ENCODE measurements around the gene INPP5A. TPM values are rescaled to one million over a fixed set of nuclear protein-coding genes. Genes with fewer than 3 reads are reported as not detected.
"Not testable (repeated sequence)": the region's sequence is repeated elsewhere in the genome, so short reads cannot be mapped to it uniquely, and the experiment has no call there.

INPP5A gene
- total RNA-seq, 1 experiment from 2014 or later, result 32.1 TPM

DNA sequence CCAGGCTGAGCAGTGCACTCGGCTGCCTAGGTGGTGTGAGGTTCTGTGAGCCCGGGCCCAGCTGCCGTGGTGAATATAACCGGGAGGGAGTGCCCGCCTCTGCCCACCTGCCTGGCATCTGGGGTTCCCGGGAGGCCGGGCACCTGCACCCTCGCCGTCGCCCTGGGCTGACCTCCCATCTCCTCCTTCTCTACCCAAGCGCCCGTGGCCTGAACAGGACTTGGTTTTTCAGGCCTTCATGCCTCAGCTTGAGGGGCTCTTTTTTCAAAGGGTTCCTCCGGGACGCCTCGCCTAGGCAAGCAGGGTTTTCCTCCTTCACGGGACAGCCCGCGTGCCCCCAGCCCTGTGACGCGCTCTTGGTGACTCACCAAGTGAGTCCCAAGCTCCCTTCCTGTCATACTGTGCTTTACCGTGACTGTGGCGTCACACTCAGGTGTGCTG lies 9.9 kb downstream of the INPP5A start:
- DNase-seq (ENCODE audit: low read depth), result no peak

DNA sequence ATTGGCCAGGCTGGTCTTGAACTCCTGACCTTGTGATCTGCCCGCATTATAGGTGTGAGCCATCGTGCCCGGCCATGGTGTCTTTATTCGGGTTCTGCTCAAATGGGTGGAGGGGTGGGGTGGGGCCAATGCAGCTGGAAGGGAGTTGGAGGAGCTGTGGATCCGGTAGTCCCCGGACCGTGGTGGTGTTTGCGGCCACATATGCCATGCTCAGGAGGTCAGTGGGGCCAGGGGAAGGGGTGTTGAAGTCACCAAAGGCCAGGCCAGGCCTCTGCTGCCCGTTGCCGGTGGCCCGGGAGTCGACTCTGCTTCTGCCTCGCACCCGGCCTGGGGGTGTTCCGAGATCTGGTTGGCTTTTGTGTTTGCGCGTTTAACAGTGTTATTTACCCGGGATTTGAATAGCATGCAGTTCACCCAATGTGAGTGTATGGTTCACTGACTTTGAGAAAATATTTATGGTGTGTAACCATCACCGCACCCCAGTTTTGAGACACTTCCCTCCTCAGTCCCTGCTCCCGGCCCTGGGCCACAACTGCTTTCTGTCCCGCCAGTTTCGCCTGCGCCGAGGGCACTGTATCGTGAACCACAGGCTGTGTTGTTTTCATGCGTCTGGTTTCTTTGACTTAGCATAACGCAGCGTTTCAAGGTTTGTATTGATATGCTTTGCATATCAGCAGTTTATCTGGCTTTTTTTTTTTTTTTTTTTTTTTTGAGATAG lies 10.7 kb downstream of the INPP5A start:
- DNase-seq (ENCODE audit: low read depth), result no peak

DNA sequence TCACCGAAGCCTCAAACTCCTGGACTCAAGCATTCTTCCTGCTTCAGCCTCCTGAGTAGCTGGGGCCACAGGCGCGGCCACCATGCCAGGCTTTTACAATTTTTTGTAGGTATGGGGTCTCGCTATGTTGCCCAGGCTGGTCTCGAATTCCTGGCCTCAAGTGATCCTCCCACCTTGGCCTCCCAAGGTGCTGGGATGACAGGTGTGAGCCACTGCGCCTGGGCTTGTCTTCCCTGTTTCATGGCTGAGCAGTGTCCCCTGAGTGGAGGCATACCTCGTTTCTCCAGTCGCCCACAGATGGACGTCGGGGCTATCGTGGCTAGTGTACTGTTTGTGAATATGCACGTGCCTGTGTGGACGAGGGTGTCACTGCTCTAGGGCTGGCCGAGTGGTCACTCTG lies 11.3 kb downstream of the INPP5A start:
- DNase-seq (ENCODE audit: low read depth), result no peak

DNA sequence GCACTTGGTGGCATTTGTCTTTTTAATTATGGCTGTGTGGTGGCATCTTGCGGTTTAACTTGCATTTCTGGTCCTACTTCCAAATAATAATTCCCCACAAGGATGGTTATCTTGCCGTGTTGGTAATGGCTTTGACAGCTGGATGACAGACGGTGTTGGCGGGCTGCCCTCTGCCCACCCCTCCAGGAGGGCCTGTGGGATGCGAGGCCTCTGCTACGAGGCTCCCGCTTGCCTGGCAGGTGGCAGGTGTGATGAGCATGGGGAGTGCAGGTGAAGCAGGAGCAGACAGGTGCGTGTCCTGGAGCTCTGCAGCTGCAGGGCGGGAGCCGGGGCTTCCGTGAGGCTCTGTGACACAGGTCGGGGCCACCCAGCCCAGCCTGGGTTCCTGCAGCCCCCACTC lies 11.8 kb downstream of the INPP5A start:
- DNase-seq (ENCODE audit: low read depth), result no peak

DNA sequence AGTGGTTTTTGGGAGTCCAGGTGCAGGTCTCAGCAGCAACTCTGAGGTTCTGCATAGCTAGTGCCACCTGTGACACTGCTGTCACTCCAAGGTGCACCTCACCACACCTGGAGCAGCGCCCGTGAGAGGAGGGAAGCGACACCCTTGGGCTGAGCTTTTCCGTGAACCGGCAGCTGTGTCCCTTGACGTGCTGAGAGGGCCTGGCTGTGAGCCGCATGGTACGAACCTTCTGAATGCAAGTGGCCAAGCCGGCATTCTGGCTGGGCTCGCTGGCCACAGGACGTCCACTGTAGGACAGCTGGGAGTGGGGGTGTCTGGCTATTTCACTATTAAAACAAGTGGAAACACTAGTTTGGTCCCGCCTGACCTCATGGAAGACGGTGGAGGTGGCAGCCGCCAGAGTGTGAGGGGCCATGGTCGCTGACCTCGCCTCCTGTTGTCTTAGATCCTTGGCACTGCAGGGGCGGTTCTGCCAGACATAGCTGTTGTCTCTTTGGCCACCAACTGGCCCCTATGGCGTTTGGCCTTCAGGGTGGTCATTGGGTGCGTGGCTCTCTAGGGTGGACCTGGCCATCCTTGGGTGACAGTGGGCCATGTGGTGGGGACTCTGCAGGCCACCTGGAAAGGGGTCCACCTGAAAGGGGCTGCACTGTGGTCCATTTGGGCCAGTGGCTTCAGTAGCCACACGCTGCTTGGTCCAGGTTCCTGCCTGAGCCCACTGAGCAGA lies 12.9 kb downstream of the INPP5A start:
- no peak for DNase-seq (ENCODE audit: low read depth)

DNA sequence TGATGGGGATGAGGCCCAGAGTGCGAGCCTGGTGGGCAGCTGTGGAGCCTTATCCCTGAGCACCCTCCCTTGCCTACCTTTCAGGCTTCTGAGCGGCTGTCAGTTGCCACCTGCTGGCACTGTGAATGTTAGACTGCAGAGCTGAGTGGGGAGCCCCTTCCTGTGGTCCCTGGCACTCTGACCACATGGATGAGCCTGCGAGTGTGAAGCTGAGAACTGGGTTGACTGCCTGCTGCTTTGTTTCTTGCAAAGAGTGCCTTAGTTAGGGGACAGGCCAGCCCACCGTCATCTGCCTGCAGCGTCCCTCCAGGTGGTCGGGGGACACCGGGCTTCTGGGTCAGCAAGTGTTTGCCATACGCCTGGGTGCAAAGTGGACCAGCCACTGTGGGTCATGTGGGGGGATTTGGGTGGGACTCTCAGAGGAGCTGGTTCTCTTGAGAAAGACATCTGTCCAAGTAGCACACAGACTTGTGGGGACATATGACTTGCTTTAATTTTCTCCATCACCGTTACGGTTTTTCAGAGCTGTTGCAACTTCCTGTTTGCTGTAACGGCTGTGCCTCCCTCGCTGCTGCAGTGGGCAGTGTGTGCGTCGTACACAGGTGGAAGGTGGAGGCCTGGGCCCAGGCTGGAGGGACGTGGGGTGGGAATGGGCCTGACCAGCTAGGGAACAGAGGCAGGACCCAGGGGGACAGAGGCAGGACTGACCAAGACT lies 13.7 kb downstream of the INPP5A start:
- DNase-seq (ENCODE audit: low read depth), result no peak

DNA sequence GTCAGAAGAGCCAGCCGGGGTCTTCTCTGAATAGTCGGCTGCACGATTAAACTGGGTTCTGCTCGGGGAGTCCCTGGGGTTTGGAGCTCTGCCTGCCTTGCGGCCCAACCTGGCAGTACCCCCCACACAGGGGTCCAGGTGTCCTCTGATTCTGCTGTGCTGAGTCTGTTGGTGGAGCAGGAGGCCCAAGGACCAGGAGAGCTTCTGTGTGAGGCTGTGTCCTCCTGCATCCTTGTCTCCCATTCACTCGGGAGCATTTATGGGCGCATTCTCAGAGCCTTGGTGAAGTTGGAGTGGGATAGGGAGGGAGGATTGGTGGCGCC lies 14.2 kb downstream of the INPP5A start:
- DNase-seq (ENCODE audit: low read depth), result no peak

DNA sequence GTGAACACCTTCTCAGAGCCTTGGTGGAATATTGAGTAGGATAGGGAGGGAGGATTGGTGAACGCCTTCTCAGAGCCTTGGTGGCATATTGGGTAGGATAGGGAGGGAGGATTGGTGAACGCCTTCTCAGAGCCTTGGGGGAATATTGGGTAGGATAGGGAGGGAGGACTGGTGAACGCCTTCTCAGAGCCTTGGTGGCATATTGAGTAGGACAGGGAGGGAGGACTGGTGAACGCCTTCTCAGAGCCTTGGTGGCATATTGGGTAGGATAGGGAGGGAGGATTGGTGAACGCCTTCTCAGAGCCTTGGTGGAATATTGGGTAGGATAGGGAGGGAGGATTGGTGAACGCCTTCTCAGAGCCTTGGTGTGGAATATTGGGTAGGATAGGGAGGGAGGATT lies 15.0 kb downstream of the INPP5A start:
- DNase-seq (ENCODE audit: low read depth), result not testable (repeated sequence)

DNA sequence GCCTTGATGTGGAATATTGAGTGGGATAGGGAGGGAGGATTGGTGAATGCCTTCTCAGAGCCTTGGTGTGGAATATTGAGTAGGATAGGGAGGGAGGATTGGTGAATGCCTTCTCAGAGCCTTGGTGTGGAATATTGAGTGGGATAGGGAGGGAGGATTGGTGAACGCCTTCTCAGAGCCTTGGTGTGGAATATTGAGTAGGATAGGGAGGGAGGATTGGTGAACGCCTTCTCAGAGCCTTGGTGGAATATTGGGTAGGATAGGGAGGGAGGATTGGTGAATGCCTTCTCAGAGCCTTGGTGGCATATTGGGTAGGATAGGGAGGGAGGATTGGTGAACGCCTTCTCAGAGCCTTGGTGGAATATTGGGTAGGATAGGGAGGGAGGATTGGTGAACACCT lies 16.0 kb downstream of the INPP5A start:
- not testable (repeated sequence) for DNase-seq (ENCODE audit: low read depth)

DNA sequence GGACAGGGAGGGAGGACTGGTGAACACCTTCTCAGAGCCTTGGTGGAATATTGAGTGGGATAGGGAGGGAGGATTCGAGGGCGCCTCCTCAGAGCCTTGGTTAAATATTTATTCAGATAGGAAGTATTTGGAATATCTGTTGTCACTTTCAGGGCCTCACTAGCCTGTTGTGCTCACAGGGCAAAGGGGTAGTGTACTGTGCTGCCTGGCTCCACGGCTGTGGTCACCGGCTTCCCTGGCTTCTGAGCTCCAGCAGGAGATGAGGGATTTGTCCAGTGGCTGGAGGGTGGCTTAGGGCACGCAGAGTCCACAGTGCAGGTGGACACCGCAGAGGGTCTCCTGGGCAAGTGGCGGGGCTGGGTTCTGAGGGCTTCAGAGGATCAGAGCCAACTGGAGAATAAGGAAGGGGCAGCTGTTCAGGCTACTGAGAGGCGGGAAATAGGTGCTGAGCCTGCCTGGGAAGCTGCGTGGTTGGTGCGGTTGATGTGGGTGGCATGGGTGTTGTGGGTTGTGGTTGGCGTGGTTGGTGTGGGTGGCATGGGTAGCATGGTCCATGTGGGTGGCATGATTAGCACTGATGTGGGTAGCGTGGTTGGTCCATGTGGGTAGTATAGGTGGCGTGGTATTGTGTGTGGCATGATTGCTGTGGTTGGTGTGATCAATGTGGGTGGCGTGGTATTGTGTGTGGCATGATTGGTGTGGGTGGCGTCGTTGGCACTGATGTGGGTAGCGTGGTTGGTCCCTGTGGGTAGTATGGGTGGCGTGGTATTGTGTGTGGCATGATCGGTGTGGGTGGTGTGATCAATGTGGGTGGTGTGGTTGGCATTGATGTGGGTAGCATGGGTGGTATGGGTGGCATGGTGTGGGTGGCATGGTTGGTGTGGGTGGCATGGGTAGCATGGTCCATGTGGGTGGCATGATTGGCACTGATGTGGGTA lies 16.7 kb downstream of the INPP5A start:
- no peak for DNase-seq (ENCODE audit: low read depth)

DNA sequence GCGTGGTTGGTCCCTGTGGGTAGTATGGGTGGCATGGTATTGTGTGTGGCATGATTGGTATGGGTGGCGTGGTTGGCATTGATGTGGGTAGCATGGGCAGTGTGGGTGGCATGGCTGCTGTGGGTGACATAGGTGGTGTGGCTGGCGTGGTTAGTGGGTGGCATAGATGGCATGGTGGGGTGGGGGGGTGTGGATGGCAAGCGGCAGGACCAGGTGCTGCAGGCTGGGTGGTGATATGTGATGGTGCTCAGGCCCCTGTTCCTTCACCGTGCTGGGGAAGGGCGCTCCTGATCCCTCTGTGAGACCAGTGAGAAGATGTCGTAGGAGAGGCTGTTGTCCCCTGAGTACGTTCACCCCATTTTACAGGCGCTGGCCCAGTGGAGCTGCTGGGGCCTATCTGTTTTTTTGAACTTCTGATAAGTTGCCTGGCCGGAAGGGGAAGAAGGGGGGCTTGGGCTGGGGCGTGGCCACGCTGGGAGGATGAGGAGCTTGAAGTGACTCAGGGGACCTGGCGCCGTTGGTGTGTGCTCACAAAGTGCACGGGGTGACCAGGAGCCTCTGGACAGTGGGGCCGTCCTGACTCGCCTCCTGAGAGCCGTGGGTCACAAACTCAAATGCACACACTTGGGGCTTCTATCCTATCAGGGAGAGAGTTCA lies 17.5 kb downstream of the INPP5A start:
- no peak for DNase-seq (ENCODE audit: low read depth)

DNA sequence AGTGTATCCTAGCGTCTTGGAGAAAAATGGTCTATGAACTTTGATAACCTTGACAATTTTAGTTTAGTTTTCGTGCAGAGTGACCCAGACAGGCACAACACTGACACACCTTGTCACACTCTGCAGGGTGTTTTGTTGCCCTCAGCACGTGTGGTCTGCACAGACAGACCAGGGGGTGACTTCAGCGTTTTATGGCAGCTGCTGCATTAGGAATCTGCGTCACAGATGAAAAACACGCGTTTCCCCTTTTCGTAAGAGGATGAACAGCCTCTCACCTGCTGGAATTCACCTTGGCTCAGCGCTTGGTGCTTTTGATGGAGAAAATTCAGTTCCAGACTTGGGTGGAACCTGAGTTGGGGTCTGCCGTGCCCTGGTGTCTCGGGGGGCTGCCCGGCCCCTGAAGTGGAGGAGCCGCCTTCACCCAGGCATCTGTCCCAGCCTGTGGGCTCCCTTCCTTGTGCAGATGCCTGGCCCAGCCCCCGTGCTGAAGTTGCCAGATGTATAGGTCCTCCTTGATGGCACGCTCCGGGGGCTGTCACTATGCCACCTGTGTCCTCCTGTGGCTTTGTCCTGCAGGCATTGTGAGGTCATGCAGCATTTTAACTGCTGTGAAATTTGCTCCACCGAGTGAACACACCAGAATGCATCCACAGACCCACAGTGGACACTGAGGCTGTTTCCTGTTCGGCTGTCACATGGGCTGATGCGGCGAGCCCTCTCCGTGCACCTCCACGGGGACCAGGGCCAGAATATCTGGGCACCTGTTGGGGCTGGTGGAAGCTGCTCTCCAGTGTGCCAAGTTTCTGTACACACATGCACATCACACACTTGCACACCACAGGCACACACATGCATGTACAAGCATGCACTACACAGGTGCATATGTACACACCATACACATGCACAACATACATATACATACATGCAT lies 18.3 kb downstream of the INPP5A start:
- DNase-seq (ENCODE audit: low read depth), result no peak

DNA sequence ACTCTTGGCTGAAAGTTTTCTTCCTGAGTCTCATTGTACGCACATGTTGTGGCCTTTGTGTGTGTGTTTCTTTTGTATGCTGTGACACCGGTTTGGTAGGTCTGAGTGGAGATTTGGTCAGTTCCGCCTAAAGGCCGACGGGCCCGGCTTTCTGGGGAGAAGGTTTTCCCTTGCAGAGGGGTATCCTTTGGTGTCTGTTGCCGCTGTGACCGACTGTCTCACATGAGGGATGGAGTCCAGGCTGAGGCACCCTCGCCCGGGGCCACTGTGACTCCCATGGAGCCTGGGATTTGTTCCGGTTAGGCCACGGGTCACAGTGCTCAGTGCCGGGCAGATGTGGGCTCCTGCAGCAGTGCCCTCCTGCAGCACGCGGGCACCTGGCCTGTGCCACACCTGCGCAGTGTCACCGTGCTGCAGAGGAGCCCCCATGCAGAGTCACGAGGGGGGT lies 19.4 kb downstream of the INPP5A start:
- DNase-seq (ENCODE audit: low read depth), result no peak

DNA sequence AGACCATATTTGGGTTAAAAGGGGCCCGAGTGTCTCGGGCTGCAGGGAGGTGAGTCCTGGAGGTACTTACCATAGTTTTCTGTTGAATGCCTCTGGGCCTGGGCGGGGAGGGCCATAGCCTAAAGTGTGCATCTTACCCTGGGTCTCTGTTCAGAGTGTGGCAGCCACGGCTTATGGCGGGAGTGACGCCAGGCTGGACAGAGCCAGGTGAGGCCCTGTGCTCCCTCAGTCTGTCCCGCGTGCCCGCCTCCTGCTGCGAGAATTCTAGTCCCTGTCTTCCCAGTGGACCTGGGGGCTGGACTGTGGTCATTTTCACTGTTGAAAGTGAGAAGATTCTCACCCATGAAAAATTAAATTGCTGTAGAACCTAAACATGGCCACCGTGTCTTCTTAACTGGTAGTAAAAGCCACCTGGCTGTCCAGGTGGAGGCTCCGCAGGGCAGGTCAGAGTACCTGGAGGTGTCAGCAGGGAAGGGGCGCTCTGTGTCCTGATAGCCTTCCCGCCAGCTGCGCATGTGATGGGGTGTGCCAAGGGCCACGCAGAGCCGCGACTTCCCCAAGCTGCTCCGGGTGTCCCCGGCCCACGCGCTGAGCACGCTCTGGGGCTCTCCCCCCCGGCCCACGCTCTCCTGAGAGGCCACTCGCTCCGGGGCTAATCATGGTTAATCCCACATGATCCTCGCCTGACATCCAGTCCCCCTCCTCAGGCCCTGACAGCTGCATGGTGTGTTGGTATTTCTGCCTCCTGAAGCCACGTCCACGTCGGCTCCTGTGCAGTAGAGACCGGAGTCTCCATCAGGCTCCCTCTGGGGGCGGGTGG lies 20.3 kb downstream of the INPP5A start:
- DNase-seq (ENCODE audit: low read depth), result no peak

DNA sequence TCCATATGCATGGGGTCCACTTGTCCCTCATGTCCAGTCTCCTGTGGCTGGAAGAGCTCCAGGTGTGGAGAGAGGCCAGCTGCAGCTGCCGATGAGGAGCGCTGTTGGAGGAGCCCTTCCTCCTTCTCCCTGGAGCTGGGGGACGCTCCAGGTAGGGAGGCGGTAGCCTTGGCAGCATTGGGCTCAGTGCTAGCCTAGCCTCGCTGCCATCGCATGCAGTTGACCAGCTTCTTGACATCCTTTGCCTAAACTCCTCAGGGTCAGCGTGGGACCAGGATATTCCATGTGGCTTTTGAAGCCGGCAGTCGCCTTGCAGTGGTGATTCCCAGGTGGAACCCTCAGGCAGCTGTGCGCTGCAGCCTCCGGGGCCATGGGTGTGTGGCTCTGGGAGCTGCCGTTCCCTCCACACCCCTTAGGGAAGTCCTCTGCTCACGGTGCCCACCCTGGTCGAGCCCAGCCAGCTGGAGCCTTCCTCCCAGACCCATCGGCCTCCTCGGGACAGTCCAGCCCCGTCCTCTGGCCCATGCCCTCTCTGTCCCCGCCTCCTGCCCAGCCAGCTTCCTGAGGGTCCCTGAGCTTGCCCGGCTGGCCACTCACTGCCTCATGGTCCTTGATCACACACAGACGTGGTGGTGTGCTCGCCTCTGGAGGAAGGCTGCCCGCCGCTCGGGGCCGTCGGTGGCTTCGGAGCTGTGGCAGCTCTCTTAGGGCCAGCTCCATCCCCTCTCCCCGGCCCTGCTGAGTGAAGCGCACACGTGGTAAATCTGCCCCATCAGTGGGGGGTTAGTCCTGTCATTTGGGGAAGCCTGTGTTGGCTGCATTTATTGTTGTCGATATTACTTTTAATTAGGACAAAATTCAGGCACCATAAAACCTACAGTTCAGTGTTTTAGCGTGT lies 21.2 kb downstream of the INPP5A start:
- DNase-seq (ENCODE audit: low read depth), result no peak

DNA sequence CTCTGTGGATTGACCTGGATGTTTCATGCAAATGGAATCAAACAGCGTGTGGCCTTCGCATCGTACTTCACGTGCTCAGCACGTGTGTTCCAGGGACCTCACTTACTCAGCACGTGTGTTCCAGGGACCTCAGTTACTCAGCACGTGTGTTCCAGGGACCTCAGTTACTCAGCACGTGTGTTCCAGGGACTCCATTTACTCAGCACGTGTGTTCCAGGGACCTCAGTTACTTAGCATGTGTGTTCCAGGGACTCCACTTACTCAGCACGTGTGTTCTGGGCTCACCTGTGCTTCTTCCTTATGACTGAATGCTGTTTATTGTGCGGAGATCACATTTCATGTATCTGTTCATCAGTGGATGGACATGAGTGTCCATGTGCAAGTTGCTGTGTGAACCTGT lies 22.0 kb downstream of the INPP5A start:
- no peak for DNase-seq (ENCODE audit: low read depth)

DNA sequence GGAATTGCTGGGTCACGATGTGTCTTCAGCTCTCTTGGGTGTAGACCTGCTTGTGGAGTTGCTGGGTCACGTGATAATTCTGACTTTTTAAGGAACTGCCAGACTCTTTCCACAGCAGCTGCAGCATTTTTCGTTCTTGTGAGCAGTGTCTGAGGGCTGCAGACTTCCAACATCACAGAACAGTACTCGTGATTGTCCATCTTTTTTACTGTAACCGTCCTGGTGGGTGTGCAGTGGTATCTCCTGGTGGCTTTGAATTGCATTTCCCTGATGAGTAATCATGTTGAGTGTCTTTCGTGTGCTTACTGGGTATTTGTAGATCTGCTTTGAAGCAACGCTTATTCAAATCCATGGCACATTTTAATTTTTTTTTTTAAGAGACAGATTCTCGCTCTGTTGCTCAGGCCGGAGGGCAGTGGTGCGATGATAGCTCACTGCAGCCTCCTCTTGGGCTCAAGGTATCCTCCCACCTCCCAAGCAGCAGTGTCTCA lies 22.7 kb downstream of the INPP5A start:
- no peak for DNase-seq (ENCODE audit: low read depth)

Measured in Daoy (cell line).